H9 (cell line): ENCODE measurements around the gene LOXL1. TPM values are rescaled to one million over a fixed set of nuclear protein-coding genes. Genes with fewer than 3 reads are reported as not detected.

Source experiments
- DNase-seq: peaks from one replicate; pipeline ENCODE4 v3.0.0-alpha.2; 2017
- H2AFZ ChIP-seq: one replicate; pipeline ENCODE4 v1.6.1; 2013; ENCODE audit warnings: mild to moderate bottlenecking, low read length, control low read depth, moderate library complexity
- H2AK5ac ChIP-seq: 2 replicates; pipeline ENCODE4 v1.6.1; 2013; ENCODE audit warnings: low read length, control low read depth, mixed read lengths; ENCODE audit not compliant: insufficient read length
- H2BK120ac ChIP-seq: one replicate; pipeline ENCODE4 v1.6.1; 2013; ENCODE audit warnings: low read depth, mild to moderate bottlenecking, low read length, control low read depth, inconsistent platforms; ENCODE audit not compliant: poor library complexity, severe bottlenecking
- H2BK12ac ChIP-seq: 2 replicates; pipeline ENCODE4 v1.6.1; 2013; ENCODE audit warnings: low read length, control low read depth, mixed read lengths, low read depth; ENCODE audit not compliant: insufficient read length
- H2BK15ac ChIP-seq: 2 replicates; pipeline ENCODE4 v1.6.1; 2013; ENCODE audit warnings: low read depth, low read length, control low read depth
- H2BK20ac ChIP-seq: one replicate; pipeline ENCODE4 v1.6.1; 2013; ENCODE audit warnings: low read depth, mild to moderate bottlenecking, low read length, control low read depth, inconsistent platforms; ENCODE audit not compliant: poor library complexity, severe bottlenecking
- H2BK5ac ChIP-seq: 2 replicates; pipeline ENCODE4 v1.6.1; 2013; ENCODE audit warnings: low read length, control low read depth, mixed read lengths; ENCODE audit not compliant: insufficient read length
- H3K14ac ChIP-seq: 2 replicates; pipeline ENCODE4 v1.6.1; 2013; ENCODE audit warnings: low read length, control low read depth; ENCODE audit not compliant: insufficient read depth
- H3K18ac ChIP-seq: 2 replicates; pipeline ENCODE4 v1.6.1; 2013; ENCODE audit warnings: low read depth, mild to moderate bottlenecking, mixed read lengths, low read length, control low read depth; ENCODE audit not compliant: insufficient read length
- H3K23ac ChIP-seq: 2 replicates; pipeline ENCODE4 v1.6.1; 2013; ENCODE audit warnings: low read length, control low read depth, mixed read lengths, low read depth; ENCODE audit not compliant: insufficient read length
- H3K23me2 ChIP-seq: 2 replicates; pipeline ENCODE4 v1.6.1; 2013; ENCODE audit warnings: low read depth, mild to moderate bottlenecking, mixed read lengths, low read length, control low read depth; ENCODE audit not compliant: insufficient read length, poor library complexity, severe bottlenecking
- H3K27ac ChIP-seq: 2 replicates; pipeline ENCODE4 v1.5.1; 2013; ENCODE audit warnings: low read length, control low read depth, mixed read lengths, low read depth; ENCODE audit not compliant: insufficient read length
- H3K27me3 ChIP-seq: 2 replicates; pipeline ENCODE4 v1.6.1; 2013; ENCODE audit warnings: low read length, control low read depth, inconsistent platforms; ENCODE audit not compliant: insufficient read depth
- H3K4ac ChIP-seq: 2 replicates; pipeline ENCODE4 v1.6.1; 2013; ENCODE audit warnings: low read depth, mild to moderate bottlenecking, control low read depth, inconsistent platforms, low read length, moderate library complexity
- H3K4me1 ChIP-seq: 2 replicates; pipeline ENCODE4 v1.6.1; 2013; ENCODE audit warnings: low read length, control low read depth, inconsistent platforms; ENCODE audit not compliant: insufficient read depth
- H3K4me2 ChIP-seq: 2 replicates; pipeline ENCODE4 v1.6.1; 2013; ENCODE audit warnings: low read length, control low read depth, mixed read lengths; ENCODE audit not compliant: insufficient read length, insufficient read depth
- H3K56ac ChIP-seq: 2 replicates; pipeline ENCODE4 v1.6.1; 2013; ENCODE audit warnings: low read depth, mild to moderate bottlenecking, mixed read lengths, low read length, control low read depth; ENCODE audit not compliant: insufficient read length
- H3K79me1 ChIP-seq: 2 replicates; pipeline ENCODE4 v1.6.1; 2013; ENCODE audit warnings: low read depth, mild to moderate bottlenecking, moderate library complexity, low read length, control low read depth, inconsistent platforms; ENCODE audit not compliant: insufficient read depth, poor library complexity, severe bottlenecking
- H3K79me2 ChIP-seq: 2 replicates; pipeline ENCODE4 v1.6.1; 2013; ENCODE audit warnings: low read length, control low read depth, inconsistent platforms; ENCODE audit not compliant: insufficient read depth
- H3K9ac ChIP-seq: 2 replicates; pipeline ENCODE4 v1.6.1; 2013; ENCODE audit warnings: low read length, control low read depth, mixed read lengths; ENCODE audit not compliant: insufficient read length; ENCODE audit errors: extremely low read depth
- H3K9me3 ChIP-seq: one replicate; pipeline ENCODE4 v1.6.1; 2013; ENCODE audit warnings: low read depth, low read length, inconsistent platforms; ENCODE audit not compliant: control insufficient read depth
- H3T11ph ChIP-seq: one replicate; pipeline ENCODE4 v1.6.1; 2013; ENCODE audit warnings: mild to moderate bottlenecking, low read length, control low read depth, inconsistent platforms
- H4K20me1 ChIP-seq: one replicate; pipeline ENCODE4 v1.6.1; 2013; ENCODE audit not compliant: control insufficient read depth, insufficient read length, insufficient read depth
- H4K5ac ChIP-seq: 2 replicates; pipeline ENCODE4 v1.6.1; 2013; ENCODE audit warnings: low read depth, mild to moderate bottlenecking, mixed read lengths, low read length, control low read depth; ENCODE audit not compliant: insufficient read length
- H4K8ac ChIP-seq: replicated peaks from 2 replicates; pipeline ENCODE4 v1.6.1; 2013; ENCODE audit warnings: low read length, control low read depth, mixed read lengths, low read depth; ENCODE audit not compliant: insufficient read length
- H4K91ac ChIP-seq: 2 replicates; pipeline ENCODE4 v1.6.1; 2013; ENCODE audit warnings: low read depth, mild to moderate bottlenecking, moderate library complexity, mixed read lengths, low read length, control low read depth; ENCODE audit not compliant: insufficient read length
- H3K27ac Mint-ChIP-seq, 3 experiments: 2 replicates in 2 of 3; 3 replicates in 1 of 3; pipeline ENCODE4 v1.8.0; 2020 to 2021; ENCODE audit warnings: mixed read lengths in 3 of 3, mild to moderate bottlenecking in 1 of 3, moderate library complexity in 1 of 3
- H3K27me3 Mint-ChIP-seq: 2 replicates; pipeline ENCODE4 v1.8.0; 2021; ENCODE audit warnings: low read depth, mild to moderate bottlenecking, moderate library complexity, mixed read lengths
- H3K36me3 Mint-ChIP-seq, 3 experiments: 2 replicates in 2 of 3; 3 replicates in 1 of 3; pipeline ENCODE4 v1.8.0; 2020 to 2021; ENCODE audit warnings: low read depth in 3 of 3, mixed read lengths in 3 of 3; ENCODE audit not compliant: insufficient read depth in 1 of 3
- H3K4me1 Mint-ChIP-seq, 2 experiments: 2 replicates each; pipeline ENCODE4 v1.8.0; 2020; ENCODE audit warnings: mixed read lengths in 2 of 2
- H3K4me3 Mint-ChIP-seq, 2 experiments: 2 replicates in 1 of 2; 3 replicates in 1 of 2; pipeline ENCODE4 v1.8.0; 2020 to 2021; ENCODE audit warnings: mild to moderate bottlenecking in 2 of 2, mixed read lengths in 2 of 2, moderate library complexity in 1 of 2
- H3K9me3 Mint-ChIP-seq, 2 experiments: 2 replicates in 1 of 2; 3 replicates in 1 of 2; pipeline ENCODE4 v1.8.0; 2020; ENCODE audit warnings: mild to moderate bottlenecking in 2 of 2, mixed read lengths in 2 of 2, moderate library complexity in 1 of 2
- CTCF ChIP-seq: fragments of 200-600 bp; sonication (generic); conservative IDR thresholded peaks from 3 replicates; pipeline ENCODE4 v1.8.0; 2021; ENCODE audit warnings: antibody characterized with exemption, mild to moderate bottlenecking
- WGBS: extraction: QIAGEN DNeasy Blood & Tissue Kit; methylation state at CpG from one replicate; pipeline ENCODE4 v1.1.7; 2013; ENCODE audit warnings: missing lambda C conversion rate, low lambda C conversion rate, mixed read lengths; ENCODE audit not compliant: insufficient read length; ENCODE audit errors: extremely low coverage; 5-methylcytosine and 5-hydroxymethylcytosine counted together
- total RNA-seq: library from RNA; stranded (reverse); gene quantifications from 2 replicates; pipeline ENCODE4 v1.2.1, GENCODE V29; 2021

LOXL1 gene
- total RNA-seq, 1 experiment from 2014 or later, result 9.1 TPM

GRCh38 chr15:73887481-73887880 lies 38.8 kb upstream of the LOXL1 start:
- Histone ChIP-seq H3K79me2 (no peaks in the 10 kb centered on the region), H2BK5ac (no peak overlapping the region), H3K27ac (no peak overlapping the region), H2BK120ac (no peak overlapping the region), H3K9ac (no peak overlapping the region), H2AFZ (no peak overlapping the region), H4K91ac (no peak overlapping the region), H2BK12ac (no peak overlapping the region), H3K56ac (no peak overlapping the region), H3K27me3 (no peaks in the 10 kb centered on the region), H3K14ac (no peak overlapping the region), H2BK20ac (no peak overlapping the region), H3K18ac (no peak overlapping the region), H4K8ac (no peak overlapping the region), H3K4ac (no peak overlapping the region), H3T11ph (no peak overlapping the region), H3K23me2 (no peaks in the 10 kb centered on the region), H2AK5ac (no peak overlapping the region), H3K79me1 (no peaks in the 10 kb centered on the region), H4K20me1 (no peaks in the 10 kb centered on the region), H3K23ac (no peak overlapping the region), H3K9me3 (peaks cover 5% of the 10 kb centered on the region), H3K4me1 (no peaks in the 10 kb centered on the region), H4K5ac (no peak overlapping the region), H3K4me2 (no peak overlapping the region), H2BK15ac (no peak overlapping the region)
- Mint-ChIP-seq H3K27ac (no peak overlapping the region), H3K9me3 (peaks cover 0 to 3% of the 10 kb centered on the region in 2 experiments; a peak in 3 of 5 replicates), H3K4me1 (peaks cover 0 to 5% of the 10 kb centered on the region in 2 experiments; a peak in 2 of 4 replicates), H3K27me3 (peaks cover 27% of the 10 kb centered on the region), H3K36me3 (peaks cover 0 to 2% (median 0%) of the 10 kb centered on the region in 3 experiments; a peak in 1 of 7 replicates), H3K4me3 (no peak overlapping the region)
- WGBS, result no CpG with 5 or more reads among the region's 7 CpGs
- TF ChIP-seq CTCF, result no peak
- no peak for DNase-seq
